Coronary artery (tissue), 2 donors: ENCODE results near the gene UBQLN4.

Experiments
- DNase-seq: peaks from one replicate; pipeline ENCODE4 v3.0.0-alpha.2; 2017; ENCODE audit warnings: low spot score
- H3K27ac ChIP-seq, 2 donors: fragments of 200-600 bp; sonication (generic); one replicate each; pipeline ENCODE4 v1.5.1; 2016 to 2019
- H3K4me3 ChIP-seq: fragments of 200-600 bp; sonication (generic); 2 replicates; pipeline ENCODE4 v1.5.1; 2016; ENCODE audit warnings: mild to moderate bottlenecking, moderate library complexity
- TF ChIP-seq, protein P1 (sequence below): fragments of 200-600 bp; sonication (generic); IDR thresholded peaks from one replicate; pipeline ENCODE4 v1.5.1; 2019; ENCODE audit warnings: antibody characterized with exemption

The UBQLN4 gene

DNA sequence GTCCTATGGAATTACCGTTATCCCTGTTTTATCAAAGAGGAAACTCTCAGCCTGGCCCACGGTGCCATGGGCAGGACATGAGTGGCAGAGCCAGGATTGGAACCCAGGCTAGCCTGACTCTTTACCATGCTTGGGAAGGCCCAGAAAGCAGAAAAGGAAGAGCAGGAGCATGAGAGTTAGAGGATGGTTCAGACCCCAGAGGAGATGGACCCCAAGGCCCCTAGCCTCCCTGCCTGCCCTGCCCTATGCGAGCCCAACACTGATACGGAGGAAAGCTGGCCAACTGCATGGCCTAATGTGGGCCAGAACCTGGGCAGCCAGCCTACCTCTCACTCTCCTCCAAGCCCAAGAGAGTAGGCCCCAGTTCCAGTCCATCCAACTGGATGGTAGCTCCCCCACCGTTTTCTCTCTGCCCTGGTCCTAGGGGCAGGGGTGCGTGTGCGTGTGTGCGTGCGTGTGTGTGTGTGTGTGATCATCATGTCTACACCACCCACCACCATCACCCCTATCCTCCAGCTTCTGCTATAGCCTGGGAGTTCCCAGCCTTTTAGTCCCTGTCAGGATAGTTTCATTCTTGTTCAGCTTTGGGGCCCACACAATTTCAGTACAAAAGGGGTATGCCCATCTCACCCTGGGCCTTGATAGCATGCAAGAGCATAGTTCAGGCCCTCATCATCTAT is 44.0 kb upstream of the UBQLN4 start:
- DNase-seq = no peak
- TF ChIP-seq, protein P1, sequence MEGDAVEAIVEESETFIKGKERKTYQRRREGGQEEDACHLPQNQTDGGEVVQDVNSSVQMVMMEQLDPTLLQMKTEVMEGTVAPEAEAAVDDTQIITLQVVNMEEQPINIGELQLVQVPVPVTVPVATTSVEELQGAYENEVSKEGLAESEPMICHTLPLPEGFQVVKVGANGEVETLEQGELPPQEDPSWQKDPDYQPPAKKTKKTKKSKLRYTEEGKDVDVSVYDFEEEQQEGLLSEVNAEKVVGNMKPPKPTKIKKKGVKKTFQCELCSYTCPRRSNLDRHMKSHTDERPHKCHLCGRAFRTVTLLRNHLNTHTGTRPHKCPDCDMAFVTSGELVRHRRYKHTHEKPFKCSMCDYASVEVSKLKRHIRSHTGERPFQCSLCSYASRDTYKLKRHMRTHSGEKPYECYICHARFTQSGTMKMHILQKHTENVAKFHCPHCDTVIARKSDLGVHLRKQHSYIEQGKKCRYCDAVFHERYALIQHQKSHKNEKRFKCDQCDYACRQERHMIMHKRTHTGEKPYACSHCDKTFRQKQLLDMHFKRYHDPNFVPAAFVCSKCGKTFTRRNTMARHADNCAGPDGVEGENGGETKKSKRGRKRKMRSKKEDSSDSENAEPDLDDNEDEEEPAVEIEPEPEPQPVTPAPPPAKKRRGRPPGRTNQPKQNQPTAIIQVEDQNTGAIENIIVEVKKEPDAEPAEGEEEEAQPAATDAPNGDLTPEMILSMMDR = no peak
- peak overlapping the region; percentile 88 to 92 for H3K27ac ChIP-seq

DNA sequence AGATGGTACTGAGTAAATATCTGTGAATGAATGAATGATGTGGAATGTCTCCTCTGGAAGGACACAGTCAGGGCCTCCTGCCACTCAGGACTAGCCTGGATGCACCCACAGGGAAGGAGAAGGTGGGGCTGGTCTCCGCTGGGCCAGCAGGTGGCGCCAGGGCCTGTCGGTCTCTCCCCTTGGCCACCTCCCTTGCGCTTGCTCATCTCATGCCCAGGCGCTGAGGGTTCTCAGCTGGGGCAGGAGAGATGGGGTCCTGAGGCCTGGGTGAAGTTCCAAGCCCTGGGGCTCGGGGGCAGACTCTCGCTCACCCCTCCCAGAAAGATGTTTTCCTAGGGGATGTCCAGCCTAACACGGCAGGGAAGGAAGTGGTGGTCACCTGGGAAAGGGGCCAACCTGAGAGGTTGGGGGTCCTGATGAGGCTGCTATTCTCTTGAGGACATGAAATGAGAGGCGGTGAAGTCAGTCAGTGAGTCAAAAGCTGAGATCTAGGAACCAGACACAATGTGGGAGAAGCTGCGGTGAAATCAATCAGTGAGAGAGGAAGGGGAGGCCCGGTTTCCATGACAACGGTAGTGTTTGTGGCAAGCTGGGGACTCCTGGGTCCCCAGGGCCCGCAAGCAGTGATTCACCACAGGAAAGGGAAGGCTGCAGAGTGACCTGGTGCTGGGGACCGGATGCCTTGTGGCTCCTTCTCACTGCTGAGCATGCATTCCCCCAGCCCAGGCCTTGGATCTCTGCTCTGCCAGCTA is 43.2 kb upstream of the UBQLN4 start:
- TF ChIP-seq, protein P1 = peak; percentile 95
- H3K4me3 ChIP-seq = peak overlapping the region; percentile 43
- peak overlapping the region; percentile 88 to 92 for H3K27ac ChIP-seq
- DNase-seq = peak; percentile 93

More for the DNA sequence above, 44.0 kb upstream of the UBQLN4 start:
- no peak overlapping the region for H3K4me3 ChIP-seq

DNA sequence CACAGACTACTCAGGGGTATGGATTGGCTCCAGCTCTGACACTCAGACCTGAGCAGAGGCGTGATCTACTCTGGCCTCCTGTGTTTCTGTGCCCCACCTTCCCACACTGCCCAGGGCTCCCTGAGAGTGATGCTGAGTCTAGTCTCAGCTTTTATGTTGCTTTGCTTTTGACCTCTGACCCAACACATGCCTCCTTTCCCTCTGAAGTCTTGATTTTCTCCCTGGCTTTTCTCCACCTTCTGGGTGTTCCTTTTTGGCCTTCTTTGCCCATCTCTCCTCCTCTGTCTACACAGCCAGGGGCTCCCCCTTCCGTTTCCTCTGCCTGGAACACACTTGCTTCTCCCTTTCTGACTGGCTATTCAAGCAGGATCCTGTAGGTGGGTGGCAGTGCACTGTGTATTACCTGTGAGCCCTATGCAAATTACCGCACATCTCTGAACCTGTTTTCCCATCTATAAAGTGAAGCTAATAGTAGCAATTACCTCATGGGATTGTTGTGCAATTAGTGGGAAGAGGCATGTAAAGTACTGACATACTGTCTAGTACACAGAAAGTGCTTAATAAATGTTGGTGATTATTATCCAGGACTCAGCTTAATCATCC is 42.4 kb upstream of the UBQLN4 start:
- peak overlapping the region in 1 of 2 donors; percentile 92 for H3K27ac ChIP-seq
- TF ChIP-seq, protein P1 = no peak
- DNase-seq = no peak
- no peak overlapping the region for H3K4me3 ChIP-seq

DNA sequence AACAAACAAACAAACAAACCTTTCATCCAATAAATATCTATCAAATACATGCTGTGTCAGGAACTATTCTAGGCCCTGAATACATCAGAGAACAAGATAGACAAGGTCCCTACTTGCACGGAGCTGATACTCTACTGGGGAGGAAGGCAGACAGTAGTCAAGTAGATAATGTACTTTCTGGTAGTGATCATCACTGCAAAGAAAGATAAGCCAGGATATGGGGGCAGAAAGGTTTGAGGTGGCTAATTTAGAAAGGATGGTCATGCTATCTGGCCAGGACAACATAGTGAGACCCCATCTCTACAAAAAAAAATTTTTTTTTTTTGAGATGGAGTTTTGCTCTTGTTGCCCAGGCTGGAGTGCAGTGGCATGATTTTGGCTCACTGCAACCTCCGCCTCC is 38.0 kb upstream of the UBQLN4 start:
- H3K4me3 ChIP-seq = no peak overlapping the region
- TF ChIP-seq, protein P1 = no peak
- DNase-seq = no peak
- no peak overlapping the region for H3K27ac ChIP-seq

DNA sequence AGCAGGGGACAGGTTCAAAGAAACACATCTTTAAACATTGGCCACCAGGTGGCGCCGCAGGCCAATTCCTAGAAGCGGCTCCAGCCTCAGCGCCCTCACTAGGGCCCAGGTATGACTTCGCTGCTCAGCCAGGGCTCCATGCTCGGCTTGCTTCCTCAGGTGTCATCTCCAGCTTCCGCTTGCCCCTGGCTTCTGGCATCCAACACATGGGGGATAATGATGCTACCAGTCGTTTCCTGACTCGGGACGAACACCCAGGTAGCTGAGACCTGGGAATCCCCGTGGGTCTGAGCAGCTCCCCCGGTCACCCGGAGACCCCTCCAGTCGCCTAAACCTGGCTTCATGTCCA is 37.2 kb upstream of the UBQLN4 start:
- no peak for DNase-seq
- TF ChIP-seq, protein P1 = peak; percentile 68
- Histone ChIP-seq H3K4me3 (no peak overlapping the region), H3K27ac (peak overlapping the region in 1 of 2 donors; percentile 24)

DNA sequence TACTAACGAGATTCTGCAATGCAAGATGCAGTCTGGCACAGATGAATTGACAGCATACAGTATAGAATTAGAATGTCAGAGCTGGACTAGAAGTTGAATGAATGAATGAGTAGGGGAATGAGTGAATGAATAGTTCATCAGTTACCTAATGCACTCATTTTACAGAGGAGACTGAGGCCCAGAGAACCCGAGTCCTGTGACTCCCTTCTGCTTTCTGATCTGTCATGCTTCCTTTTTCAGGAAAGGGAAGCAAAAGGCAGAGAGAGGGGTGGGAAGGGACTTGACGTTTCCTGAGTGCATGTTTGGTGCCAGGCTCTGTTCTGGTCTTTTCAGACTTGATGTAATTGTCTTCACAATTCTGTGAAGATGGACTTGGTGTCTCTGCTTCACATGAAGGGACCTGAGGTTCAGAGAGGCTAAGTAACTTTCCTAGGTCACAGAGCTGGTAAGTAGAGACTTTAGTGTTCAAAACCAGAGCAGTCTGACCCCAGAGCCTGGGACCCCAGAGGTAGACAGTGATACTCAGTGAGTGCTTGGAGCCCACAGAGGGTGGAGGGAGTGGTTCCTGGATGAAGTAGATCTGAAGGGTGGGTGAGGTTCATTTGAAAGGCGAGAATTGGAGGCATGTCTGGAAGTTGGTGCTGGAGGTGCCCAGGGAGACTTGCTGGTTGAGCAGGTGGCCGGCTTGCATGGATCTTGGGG is 36.7 kb upstream of the UBQLN4 start:
- peak overlapping the region in 1 of 2 donors; percentile 71 for H3K27ac ChIP-seq

More for the DNA sequence above, 36.7 kb upstream of the UBQLN4 start:
- TF ChIP-seq, protein P1 = no peak
- no peak for DNase-seq
- H3K4me3 ChIP-seq = no peak overlapping the region
